Esophagus squamous epithelium (tissue), 5 donors: ENCODE results near the gene CD47. TPM values are rescaled to one million over a fixed set of nuclear protein-coding genes. Genes with fewer than 3 reads are reported as not detected.

ENCODE experiments used
- DNase-seq: peaks from one replicate; lab custom pipeline; 2025; lab: John Stamatoyannopoulos, UW
- H3K27ac ChIP-seq, 4 donors: fragments of 200-600 bp; sonication (generic); one replicate each; pipeline ENCODE4 v1.5.1; 2016 to 2019; ENCODE audit warnings: mild to moderate bottlenecking in 1 of 4
- H3K27me3 ChIP-seq, 4 donors: fragments of 200-600 bp; sonication (generic); 1 replicate in 3 of 4; 2 replicates in 1 of 4; pipeline versions ENCODE4 v1.5.1 to v1.6.0; 2017 to 2021; ENCODE audit warnings: antibody characterized with exemption in 1 of 4
- H3K36me3 ChIP-seq, 3 donors: fragments of 200-600 bp; sonication (generic); one replicate each; pipeline ENCODE4 v1.5.1; 2016 to 2019
- H3K4me1 ChIP-seq, 3 donors: fragments of 200-600 bp; sonication (generic); one replicate each; pipeline ENCODE4 v1.5.1; 2017 to 2019
- H3K4me3 ChIP-seq, 4 donors: fragments of 200-600 bp; sonication (generic); 1 replicate in 3 of 4; 2 replicates in 1 of 4; pipeline ENCODE4 v1.5.1; 2016 to 2019; ENCODE audit warnings: mild to moderate bottlenecking in 2 of 4, moderate library complexity in 1 of 4
- H3K9me3 ChIP-seq, 3 donors: fragments of 200-600 bp; sonication (generic); one replicate each; pipeline ENCODE4 v1.5.1; 2016 to 2019
- CTCF ChIP-seq, 6 experiments: fragments of 450-650 bp in 4 of 6; fragments of 200-600 bp in 2 of 6; sonication (generic) in 2 of 6; IDR thresholded peaks; one replicate each; pipeline ENCODE4 v1.5.1; 2016 to 2019; ENCODE audit warnings: antibody characterized with exemption in 6 of 6, mild to moderate bottlenecking in 4 of 6, moderate library complexity in 4 of 6
- POLR2A ChIP-seq, 4 donors: fragments of 450-650 bp; IDR thresholded peaks; one replicate each; pipeline ENCODE4 v1.6.1; 2017; ENCODE audit warnings: antibody characterized with exemption in 4 of 4, mild to moderate bottlenecking in 4 of 4, moderate library complexity in 3 of 4
- WGBS, 2 donors: methylation state at CpG; one replicate each; pipeline ENCODE4 v1.1.5; 2018; 5-methylcytosine and 5-hydroxymethylcytosine counted together
- intact Hi-C: fragments of 100-400 bp; cut with DNase I; formaldehyde crosslinking; loops from one replicate; pipeline ENCODE4 v1.15.0; 2022
- total RNA-seq, 4 donors: library from RNA; depleted of rRNA; stranded (reverse); fragments of >200 nt; gene quantifications; one replicate each; pipeline ENCODE4 v1.1.0, GENCODE V29; 2016
- donor health status: DM: yes; HTN: yes; CAD: no.

The CD47 gene
- total RNA-seq, 4 donors from 2014 or later, result 79.0 to 177 (median 115) TPM

DNA sequence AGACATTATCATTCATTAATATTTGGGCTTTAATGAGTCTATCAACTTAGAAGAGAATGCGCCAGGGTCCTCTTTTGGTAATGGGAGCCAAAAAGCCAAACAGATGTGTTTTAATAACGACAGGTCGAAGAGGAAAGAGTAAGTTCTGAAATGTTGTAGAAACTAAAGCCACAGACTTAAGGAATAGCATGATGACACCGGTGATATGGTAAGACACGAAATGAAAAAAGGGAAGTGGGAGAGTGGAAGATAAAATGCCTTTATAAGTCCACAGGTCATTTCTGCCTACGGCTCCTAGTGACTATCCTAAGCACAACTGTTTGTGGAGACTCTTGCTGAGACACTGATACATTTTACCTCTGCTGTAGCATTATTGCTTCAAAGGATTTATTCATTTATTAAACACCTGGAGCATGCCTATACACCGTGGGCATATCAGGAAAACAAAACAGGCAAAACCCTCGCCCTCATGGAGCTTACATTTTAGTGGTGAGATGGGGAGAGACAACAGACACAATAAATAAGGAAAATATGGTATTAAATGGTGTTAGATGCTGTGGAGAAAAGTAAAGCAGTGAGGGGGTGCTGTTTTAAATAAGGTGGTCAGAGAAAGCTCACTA, 11.7 kb upstream of the CD47 start:
- no peaks in the 10 kb centered on the region for H3K4me1 ChIP-seq
- whole genome bisulfite sequencing, 2 donors, result 75 to 83% methylated on average over 8 of the region's 8 CpGs
- TF ChIP-seq POLR2A (IDR thresholded peaks at IDR 0.05) (no peak), CTCF (IDR thresholded peaks at IDR 0.05) (no peak)
- no peak for DNase-seq
- H3K4me3 ChIP-seq, result no peak overlapping the region
- no peak overlapping the region for H3K27ac ChIP-seq
- H3K27me3 ChIP-seq, result no peaks in the 10 kb centered on the region
- no peaks in the 10 kb centered on the region for H3K36me3 ChIP-seq
- intact Hi-C loops, result no loop called here
- H3K9me3 ChIP-seq, result no peaks in the 10 kb centered on the region

GRCh38 chr3:108100906-108101660, 10.3 kb upstream of the CD47 start:
- DNase-seq, result no peak
- WGBS, 2 donors, result 73 to 80% methylated on average over 4 of the region's 4 CpGs
- H3K27me3 ChIP-seq, result no peaks in the 10 kb centered on the region
- intact Hi-C loops, result no loop called here
- no peaks in the 10 kb centered on the region for H3K4me1 ChIP-seq
- no peak overlapping the region for H3K27ac ChIP-seq
- no peaks in the 10 kb centered on the region for H3K9me3 ChIP-seq
- H3K36me3 ChIP-seq, result no peaks in the 10 kb centered on the region
- no peak for TF ChIP-seq POLR2A (IDR thresholded peaks at IDR 0.05)
- no peak for TF ChIP-seq CTCF (IDR thresholded peaks at IDR 0.05)
- no peak overlapping the region for H3K4me3 ChIP-seq

- Histone ChIP-seq H3K9me3 (no peaks in the 10 kb centered on the region), H3K27me3 (no peaks in the 10 kb centered on the region), H3K36me3 (no peaks in the 10 kb centered on the region), H3K4me1 (no peaks in the 10 kb centered on the region), H3K4me3 (no peak overlapping the region), H3K27ac (no peak overlapping the region)
- WGBS, 2 donors, result 80 to 91% methylated on average over 7 to 9 of the region's 9 CpGs
- intact Hi-C loops, result no loop called here
- TF ChIP-seq CTCF (IDR thresholded peaks at IDR 0.05) (no peak), POLR2A (IDR thresholded peaks at IDR 0.05) (no peak)
- DNase-seq, result no peak
Measured at GRCh38 chr3:108099679-108100428, 9.0 kb upstream of the CD47 start.

DNA sequence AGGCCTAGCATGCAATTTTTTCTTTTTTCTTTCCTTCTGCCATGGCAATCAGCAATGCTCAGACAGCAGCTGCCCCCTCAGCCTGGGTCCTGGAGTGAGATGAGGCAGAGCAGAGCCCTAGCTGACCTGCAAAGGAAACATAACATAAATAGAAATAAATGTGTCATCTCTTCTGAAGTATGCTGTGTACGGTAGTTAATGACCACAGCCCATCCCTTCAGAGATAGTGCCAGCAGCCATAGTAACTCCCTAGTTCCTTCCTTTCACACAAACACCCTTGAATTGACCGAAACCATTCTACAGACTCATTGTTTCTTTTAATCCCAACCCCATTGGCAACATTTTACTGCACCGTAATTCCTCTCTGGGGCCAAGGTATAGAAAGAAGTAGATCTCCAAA, 8.4 kb upstream of the CD47 start:
- intact Hi-C loops, result no loop called here
- TF ChIP-seq POLR2A (IDR thresholded peaks at IDR 0.05), result no peak
- TF ChIP-seq CTCF (IDR thresholded peaks at IDR 0.05), result no peak
- DNase-seq, result no peak
- Histone ChIP-seq H3K4me3 (no peak overlapping the region), H3K9me3 (no peaks in the 10 kb centered on the region), H3K27ac (no peak overlapping the region), H3K36me3 (no peaks in the 10 kb centered on the region), H3K27me3 (no peaks in the 10 kb centered on the region), H3K4me1 (no peaks in the 10 kb centered on the region)
- 72 to 75% methylated on average over 3 of the region's 3 CpGs for WGBS, 2 donors

DNA sequence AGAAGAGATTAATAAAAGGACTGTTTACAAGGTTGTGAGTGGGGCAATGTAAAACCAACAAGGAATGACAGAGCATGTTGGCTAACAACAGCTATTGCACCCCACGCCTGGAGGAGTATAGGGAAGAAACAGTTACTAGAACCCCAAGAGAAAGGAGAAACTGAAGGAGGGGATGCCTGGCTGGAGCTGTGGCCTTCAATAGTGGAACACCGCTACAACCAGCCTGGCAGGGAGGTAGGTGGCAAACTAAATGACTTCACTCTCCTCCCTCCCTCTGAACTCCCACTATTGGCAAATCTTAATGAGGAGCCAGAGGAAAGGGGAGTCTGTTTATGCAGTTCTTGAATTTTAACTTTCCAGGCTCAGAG, 7.2 kb upstream of the CD47 start:
- intact Hi-C loops, result no loop called here
- no peak for DNase-seq
- 89 to 97% methylated on average over 2 of the region's 2 CpGs for WGBS, 2 donors
- Histone ChIP-seq H3K27ac (no peak overlapping the region), H3K4me1 (no peaks in the 10 kb centered on the region), H3K36me3 (no peaks in the 10 kb centered on the region), H3K9me3 (no peaks in the 10 kb centered on the region), H3K4me3 (no peak overlapping the region), H3K27me3 (no peaks in the 10 kb centered on the region)
- TF ChIP-seq CTCF (IDR thresholded peaks at IDR 0.05), result no peak
- no peak for TF ChIP-seq POLR2A (IDR thresholded peaks at IDR 0.05)
